Measurements from ENCODE around the gene UPB1.
"Not testable (repeated sequence)": the region's sequence is repeated elsewhere in the genome, so short reads cannot be mapped to it uniquely, and the experiment has no call there.

Gene UPB1

DNA sequence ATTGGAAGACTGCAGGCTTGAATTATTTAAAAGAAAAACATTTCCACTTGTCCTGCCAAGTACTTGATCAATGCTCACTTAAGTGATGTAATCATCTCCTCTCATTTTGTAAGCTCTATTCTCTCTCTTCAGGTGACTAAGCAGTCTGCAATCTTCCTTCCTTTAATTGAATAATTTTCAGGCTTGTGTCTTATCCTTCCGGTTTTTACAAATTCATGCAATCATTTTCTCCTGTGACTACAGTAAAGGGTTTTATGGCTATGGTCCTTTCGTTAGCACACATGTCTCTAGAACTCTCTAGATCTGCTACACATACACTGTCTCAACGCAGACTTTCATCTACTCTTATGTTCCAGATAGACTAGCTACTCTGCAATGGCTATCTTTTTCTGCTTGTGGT is 12.6 kb upstream of the UPB1 start:
- peak; percentile 80 for DNase-seq (ENCODE audit: low read depth)

DNA sequence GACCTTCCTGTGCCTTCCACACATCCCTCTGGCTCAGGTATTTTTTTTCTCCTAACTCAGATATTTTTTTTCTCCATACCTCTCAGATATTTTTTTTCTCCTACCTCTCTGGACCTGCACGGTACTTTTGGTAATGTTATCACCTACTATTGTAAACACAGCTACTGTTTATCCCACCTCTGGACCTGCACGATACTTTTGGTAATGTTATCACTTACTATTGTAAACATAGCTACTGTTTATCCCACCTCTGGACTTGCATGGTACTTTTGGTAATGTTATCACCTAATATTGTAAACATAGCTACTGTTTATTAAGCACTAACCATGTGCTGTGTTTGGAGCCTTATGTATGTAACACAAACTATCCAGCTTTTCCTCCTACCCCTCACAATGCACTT is 12.1 kb upstream of the UPB1 start:
- DNase-seq (ENCODE audit: low read depth) = no peak

DNA sequence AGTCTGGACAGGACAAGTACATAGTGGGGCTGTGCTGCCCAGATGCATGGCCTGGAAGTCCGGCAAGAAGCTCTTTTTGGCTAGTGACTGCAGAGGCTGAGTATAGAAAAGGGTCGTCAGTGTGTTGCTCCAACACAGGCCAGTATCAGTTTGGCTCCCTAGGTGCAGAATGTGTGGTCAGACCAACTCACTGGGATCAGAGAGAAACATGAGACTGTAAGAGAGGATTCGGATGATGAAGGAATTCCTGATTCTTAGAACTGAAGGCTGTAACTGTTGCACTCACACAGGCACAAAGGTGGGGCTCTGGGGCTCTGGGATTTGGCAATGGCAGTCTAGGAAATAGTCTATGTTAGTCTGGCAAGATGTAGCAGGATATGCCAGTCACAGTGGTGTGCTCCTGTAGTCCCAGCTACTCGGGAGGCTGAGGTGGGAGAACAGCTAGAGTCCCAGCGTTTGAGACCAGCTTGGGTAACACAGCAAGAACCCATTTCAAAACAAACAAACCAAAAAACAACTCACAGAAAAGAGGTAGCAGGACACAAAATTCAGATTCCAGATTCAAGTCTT is 11.1 kb upstream of the UPB1 start:
- DNase-seq (ENCODE audit: low read depth) = no peak

DNA sequence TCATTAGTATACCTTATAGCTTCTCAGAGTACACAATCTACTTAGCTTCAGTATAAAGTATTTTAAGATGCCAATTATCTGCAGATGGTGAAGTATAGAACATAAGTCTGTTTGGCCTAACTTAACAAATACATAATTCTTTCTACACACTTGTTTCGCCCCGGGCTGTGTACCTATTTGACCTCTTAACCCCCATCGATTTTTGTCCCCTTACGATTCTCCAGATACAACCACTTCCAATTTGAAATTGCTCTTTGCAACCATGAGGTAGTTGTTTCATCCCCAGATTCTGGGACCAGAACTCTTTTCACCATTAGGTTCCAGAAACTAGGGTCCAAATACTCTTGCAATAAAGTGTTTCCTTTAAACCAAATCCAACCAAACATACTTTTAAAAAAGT is 10.0 kb upstream of the UPB1 start:
- no peak for DNase-seq (ENCODE audit: low read depth)

DNA sequence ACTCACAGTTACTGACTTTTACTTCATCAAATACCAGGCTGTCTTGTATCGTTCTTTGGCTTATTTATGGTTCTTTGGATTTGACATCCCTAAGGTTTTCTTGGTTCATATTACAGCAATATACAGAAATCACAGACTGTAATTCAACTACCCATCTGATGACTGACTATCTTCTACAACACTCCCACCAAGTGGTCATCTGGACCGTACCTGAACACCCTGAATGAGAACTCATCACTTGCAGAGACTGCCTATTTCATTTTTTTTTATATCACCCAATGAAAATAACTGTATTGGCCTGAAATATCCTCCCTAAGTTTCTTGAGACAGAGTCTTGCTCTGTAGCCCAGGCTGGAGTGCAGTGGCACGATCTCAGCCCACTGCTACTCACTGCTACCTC is 9.5 kb upstream of the UPB1 start:
- DNase-seq (ENCODE audit: low read depth) = peak; percentile 34

DNA sequence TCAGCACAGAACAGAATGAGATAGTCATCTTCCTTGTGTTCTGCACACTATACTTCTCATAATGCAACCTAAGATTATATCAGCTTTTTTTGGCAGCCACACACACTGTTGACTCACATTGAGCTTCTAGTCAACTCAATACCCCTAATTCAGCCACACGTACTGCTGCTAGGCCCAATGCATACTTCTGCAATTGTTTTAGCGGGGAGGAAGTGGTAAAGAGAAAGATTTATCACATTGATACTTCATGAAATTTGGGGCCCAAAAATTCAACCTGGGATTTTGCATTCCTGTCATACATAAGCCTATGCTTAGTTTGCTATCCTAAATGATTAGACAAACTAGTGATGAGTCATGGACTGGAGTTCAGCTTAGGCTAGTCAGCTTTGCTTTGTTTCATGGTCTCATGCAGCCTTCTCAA is 8.6 kb upstream of the UPB1 start:
- DNase-seq (ENCODE audit: low read depth) = peak; percentile 90

DNA sequence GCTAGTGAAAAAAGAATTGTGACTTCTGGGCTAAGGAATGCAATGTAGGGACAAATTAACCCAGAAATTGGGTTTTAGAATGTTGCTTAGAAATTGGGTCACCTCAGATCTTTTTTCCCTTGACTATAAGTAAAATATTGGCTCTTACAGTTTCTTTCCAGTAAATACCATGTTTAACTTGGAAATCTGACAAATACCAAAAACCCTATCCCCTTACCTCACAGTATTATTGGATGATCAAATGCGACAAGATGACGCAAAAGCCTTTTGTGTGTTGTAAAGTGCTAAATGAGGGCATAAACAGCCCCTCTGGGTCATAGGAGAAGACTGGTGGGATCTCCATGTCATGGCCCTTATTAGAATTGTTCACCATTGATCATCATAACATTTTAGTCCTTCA is 6.1 kb upstream of the UPB1 start:
- no peak for DNase-seq (ENCODE audit: low read depth)

DNA sequence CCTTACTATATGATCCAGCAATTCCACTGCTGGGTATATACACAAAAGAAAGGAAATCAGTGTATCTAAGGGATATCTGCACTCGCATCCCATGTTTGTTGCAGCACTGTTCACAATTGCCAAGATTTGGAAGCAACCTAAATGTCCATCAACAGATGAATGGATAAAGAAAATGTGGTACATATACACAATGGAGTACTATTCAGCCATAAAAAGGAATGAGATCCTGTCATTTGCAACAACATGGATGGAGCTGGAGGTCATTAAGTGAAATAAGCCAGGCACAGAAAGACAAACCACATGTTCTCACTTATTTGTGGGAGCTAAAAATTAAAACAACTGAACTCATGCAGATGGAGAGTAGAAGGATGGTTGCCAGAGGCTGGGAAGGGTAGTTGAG is 5.7 kb upstream of the UPB1 start:
- DNase-seq (ENCODE audit: low read depth) = not testable (repeated sequence)

DNA sequence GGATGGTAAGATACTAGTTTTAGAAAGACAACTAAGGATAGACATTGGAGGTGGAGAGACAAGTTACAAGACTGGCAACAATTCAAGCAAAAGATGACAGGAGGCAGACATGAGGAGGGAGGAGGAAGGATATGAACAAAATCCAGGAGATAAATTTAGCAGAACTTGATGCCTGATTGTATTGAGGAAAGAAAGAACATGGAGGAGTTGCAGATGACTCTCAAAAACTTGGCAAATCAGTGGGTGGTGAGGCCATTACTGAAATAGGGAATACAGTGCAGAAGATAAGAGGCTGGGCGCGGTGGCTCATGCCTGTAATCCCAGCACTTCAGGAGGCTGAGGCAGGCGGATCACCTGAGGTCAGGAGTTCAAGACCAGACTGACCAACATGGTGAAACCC is 2.7 kb upstream of the UPB1 start:
- DNase-seq (ENCODE audit: low read depth) = no peak

DNA sequence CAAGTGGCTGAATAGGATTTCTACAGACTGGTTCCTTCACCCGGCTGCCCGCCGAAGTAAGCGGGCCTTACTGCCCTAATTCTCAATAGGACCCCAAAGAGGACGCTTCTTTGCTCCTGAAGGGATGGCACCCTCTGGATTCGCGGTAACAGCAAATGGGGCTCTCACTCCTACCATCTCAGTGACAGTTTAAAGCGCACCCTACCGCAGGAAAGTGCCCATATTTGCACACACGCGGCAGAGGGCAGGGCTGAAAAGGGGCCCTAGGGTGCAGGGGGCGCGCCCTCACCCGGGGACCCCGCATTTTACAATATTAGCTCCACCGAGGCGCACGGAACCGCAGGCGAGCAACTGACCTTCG is 985 bp upstream of the UPB1 start:
- no peak for DNase-seq (ENCODE audit: low read depth)

DNA sequence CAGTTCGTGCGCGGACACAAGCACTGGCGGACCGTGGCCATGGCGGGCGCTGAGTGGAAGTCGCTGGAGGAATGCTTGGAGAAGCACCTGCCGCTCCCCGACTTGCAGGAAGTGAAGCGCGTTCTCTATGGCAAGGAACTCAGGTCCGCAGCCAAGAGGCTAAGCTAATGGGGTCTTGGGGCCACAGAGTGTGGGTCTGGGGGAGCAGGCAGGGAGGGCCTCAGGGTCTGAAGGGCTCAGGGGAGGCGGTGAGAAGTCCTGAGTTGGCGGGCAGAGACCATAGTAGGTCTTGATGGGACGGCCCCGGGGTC is 188 bp downstream of the UPB1 start:
- DNase-seq (ENCODE audit: low read depth) = no peak

DNA sequence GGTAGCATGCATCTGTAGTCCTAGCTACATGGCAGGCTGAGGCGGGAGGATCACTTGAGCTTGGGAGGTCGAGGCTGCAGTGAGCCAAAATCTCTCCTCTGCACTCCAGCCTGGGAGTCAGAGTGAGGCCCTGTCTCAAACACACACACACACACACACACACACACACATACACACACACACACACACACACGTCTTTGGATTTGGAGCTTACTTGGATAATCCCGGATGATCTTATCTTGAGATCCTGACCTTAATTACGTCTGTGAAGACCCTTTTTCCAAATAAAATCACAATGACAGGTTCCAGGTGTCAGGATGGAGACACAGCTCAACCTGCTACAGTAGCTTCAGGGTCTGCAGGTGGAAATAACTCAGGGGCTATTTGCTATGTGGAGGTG is 1.1 kb downstream of the UPB1 start:
- no peak for DNase-seq (ENCODE audit: low read depth)

DNA sequence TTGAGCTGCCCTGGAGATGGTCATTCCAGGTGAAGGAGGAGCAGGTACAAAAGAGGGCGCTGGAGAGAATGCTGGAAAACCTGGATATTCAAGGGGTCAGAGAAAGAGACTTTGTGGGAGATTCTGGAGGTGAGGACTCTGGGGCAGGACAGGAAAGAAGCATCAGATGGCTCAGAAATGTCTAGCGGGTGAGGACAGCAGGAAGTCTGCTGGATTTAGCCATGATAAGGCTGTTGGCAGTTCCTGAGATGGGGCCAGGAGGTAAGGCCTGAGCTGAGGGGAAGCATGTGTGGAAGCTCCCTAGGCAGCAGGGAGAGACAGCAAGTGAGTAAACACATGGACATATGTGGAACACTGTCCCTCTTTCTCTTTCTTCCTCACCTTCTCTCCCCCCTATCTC is 1.5 kb downstream of the UPB1 start:
- no peak for DNase-seq (ENCODE audit: low read depth)

DNA sequence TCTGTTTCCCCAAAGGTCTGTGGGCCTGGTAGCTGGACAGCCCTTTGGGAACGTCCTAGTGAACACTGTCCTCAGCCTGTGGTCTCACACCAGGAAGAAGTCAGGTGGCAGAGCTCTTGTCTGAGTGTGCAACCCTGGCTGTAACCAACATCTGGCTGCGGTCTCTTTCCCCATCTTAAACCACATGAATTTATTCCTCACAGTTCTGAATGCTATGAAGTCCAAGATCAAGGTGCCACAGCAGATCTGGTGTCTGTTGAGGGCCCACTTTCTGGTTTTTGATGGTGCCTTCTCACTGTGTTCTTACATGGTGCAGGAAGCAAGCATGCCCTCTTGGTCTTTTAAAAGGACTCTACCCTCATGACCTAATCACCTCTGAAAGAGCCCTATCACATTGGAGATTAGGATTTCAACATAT is 2.7 kb downstream of the UPB1 start:
- no peak for DNase-seq (ENCODE audit: low read depth)

DNA sequence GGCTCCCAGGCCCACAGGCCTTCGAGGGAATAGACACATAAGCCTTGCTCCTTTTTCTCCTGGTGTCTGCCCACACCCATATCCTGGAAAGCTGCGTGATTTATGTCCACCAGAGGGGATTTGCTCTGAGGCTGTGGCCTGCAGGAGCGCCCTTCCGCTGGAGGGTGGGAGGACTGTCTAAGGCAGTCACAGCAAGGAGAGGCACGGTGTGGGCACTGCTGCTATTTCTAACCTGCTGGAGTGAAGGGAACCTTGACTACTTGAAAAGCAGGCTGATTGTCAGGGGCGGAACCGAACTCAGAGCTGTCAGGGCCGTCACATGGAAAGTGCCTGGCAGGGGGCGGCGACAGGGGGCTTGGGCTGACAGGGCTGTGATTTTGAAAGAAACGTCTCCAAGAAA is 3.7 kb downstream of the UPB1 start:
- DNase-seq (ENCODE audit: low read depth) = no peak

DNA sequence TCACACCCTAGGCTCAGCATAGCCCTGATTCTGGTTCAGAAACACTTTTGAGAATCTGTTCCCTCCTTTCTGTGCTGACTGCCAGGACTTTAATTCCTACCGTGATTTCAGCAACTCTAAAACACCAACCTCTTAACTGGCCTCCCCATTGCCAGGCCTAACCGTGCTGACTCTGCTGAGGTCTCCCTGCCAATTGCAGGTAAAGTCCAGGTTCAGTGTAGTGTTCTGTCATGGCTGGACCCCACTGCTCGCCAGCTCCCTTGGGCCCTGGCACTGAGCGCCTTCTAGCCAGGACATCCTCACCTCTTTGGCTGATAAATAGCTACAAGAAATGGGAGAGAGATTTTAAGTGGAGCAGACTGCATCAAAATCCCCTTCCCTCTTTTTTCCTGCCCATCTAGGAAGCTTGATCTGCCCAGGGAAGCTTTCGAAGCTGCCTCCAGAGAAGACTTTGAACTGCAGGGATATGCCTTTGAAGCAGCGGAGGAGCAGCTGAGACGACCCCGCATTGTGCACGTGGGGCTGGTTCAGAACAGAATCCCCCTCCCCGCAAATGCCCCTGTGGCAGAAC is 4.7 kb downstream of the UPB1 start:
- DNase-seq (ENCODE audit: low read depth) = no peak

DNA sequence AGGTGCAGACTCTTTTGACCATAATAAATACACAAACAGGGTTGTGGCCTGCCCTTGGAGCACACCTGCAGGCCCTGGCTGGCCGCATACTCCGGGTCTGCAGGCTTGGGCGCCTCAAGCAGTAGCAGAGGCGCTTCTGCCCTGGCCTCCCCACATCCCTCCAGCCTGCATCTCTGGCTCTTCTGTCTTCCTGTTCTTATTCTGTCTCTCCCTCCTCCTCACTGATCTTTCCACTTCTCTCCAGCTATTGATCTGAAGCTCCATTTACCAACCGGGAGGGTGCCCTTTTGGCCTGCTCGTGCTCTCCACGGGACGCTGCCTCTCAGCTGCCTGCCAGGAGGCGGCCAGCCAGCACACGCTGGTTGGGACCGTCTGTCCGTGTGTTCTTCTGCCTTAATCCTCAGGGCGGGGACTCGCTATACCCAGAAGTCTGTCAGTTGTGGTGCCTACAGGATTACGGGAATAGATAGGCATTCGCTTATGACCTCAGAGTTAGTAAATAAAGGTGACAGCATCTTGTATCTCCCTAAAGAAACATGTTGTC is 5.2 kb downstream of the UPB1 start:
- DNase-seq (ENCODE audit: low read depth) = no peak

DNA sequence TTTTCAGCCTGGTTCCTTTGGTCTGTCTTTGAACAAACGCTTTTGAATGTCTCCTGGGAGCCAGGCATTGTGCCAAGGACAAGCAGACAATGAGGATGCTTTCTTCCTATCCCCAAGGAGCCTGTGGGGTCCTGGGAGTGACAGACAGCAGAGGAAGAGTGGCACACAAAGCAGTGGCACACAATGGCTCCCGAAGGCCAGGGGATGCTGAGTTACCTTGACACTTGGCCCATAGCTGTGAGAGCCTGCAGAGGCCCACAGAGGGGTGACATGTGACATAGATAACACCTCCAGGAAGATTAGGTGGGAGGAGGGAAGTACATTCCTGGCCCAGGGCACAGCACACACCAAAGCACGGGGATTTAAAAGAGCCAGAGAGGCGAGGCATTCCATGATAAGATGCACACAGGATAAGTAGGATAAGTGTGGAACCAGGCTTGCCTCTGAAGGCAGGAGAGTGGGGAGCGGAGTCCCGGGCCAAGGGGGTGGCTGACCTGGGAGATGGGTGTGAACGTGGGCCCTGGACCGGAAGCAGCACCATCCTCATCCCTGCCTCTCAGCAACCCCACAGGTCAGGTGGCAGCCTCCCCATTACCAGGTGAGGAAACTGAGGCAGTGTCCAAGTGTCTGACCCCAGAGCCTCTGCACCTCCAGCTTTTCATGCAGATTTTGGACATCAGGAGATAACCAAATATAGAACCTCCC is 6.3 kb downstream of the UPB1 start:
- DNase-seq (ENCODE audit: low read depth) = no peak

DNA sequence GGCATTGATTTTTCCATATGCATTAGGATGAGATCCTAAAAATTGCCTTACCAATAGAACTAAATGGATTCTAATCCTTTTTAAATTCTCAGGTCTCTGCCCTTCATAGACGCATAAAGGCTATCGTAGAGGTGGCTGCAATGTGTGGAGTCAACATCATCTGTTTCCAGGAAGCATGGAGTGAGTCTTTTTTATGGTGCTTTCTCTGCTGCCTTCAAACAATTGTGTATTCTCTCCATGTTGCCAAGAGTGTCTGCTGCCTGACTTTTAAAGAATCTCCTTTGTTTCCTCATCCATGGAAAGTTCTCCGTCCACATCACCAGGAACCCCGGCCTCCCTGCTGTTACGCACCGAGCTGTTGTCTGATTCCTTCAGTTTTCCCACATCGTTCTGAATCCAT is 6.9 kb downstream of the UPB1 start:
- no peak for DNase-seq (ENCODE audit: low read depth)

DNA sequence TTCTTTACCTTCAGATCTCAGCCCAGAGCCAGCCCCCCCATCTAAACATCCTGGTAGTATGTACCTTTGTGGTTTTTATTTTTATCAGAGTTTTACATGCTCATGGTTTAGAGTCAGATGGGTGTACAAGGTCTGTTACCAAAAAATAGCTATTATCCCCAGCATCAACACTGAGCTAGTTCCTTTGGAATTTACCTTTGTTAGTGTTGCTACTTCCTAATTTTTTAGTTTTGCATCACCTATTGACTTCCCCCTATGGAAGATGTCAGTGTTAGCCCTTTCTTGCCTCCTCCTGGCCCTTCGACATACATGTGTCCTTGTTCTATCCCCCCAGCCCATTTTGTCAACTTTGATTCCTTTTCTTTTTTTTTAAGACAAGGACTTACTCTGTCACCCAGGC is 7.4 kb downstream of the UPB1 start:
- DNase-seq (ENCODE audit: low read depth) = no peak

DNA sequence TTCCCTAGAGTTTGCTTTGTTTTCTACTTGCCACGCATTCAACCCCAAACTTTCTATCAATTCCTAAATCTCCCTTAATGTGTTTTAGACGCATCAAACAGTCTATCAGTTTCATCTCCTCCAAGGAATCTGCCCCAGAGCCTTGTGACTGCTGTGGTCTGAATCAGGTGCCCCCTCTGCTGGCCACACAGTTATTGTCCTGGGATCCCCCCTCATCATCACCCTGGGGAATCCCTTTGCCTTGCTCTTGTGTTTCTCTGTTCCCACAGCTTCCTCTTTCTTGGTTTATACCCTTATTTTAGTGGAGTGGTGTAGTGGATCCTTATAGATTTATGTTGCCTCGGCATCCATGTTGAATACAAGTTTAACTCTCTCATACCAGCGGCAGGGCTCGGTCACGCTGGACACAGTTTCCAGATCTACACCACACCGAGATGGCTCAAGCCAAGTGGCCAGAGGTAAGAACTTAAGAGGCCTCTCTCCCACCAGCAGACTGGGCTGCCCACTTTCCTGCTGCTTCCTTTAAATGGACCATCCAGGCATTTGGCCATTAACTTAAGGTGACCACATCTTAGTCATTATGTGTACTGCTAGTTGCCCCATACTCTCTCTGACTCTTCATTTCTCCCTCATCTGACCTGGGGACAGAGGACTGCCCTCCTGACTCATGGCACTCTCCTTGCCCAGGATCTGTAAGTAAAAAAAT is 8.2 kb downstream of the UPB1 start:
- peak; percentile 75 for DNase-seq (ENCODE audit: low read depth)

DNA sequence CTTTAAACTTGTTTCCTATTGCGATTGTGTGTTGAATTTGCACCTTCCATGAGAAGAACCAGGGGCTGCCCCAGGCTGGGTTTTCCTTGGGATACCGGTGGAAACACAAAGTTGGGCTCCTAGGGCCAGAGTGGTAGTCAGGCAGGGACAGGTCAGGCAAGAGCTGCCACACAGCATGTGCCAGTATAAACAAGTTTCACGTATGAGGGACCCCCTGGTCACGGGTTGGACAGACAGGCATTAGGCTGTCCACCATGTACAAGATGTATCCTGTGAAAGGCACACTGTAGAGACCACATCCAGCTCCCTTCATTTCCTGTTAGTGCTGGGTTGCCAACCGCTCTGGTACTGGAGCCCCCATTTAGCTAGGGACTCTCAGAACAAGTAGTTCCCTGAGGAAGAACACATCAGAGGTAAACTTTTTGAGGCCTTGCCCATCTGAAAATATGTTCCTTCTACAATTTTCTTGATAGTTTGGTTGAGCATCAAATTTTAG is 8.8 kb downstream of the UPB1 start:
- DNase-seq (ENCODE audit: low read depth) = no peak

DNA sequence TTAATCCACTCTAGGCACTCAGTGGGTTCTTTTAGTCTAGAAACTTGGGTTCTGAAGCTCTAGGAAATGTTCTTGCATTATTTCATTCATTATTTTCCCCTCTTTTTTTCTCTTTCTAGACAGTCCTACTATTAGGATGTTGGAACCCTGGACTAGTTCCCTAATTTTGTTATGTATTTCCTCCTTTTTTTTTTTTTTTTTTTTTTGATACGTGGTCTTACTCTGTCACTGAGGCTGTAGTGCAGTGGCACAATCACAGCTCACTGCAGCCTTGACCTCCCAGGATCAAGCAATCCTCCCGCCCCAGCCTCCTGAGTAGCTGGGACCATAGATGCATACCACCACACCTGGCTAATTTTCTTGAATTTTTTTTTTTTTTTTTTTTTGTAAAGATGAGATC is 9.4 kb downstream of the UPB1 start:
- DNase-seq (ENCODE audit: low read depth) = no peak

Data from ELR (cell line).